ENCODE results near the gene KIAA1217.
"Not testable (repeated sequence)": the region's sequence is repeated elsewhere in the genome, so short reads cannot be mapped to it uniquely, and the experiment has no call there.

Gene KIAA1217

GRCh38 chr10:24339387-24339786, 130.4 kb downstream of the KIAA1217 start:
- no peak for DNase-seq (ENCODE audit: low spot score)

DNA sequence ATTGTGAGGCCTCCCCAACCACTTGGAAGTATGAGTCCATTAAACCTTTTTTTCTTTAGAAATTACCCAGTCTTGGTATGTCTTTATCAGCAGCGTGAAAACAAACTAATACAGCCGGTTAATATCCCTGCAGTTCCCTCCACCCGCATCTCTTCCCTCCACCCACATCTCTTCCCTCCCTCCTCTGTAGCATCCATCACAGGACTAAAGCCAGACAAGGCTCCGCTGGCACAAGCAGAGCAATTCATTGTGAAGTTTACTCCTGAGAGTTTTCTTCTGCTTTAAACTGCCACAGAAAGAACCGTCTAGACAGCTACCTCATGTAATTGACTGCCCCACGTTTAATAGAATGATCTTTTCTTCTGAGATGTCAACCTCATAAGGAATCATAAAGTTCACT, 131.5 kb downstream of the KIAA1217 start:
- DNase-seq (ENCODE audit: low spot score), result no peak

DNA sequence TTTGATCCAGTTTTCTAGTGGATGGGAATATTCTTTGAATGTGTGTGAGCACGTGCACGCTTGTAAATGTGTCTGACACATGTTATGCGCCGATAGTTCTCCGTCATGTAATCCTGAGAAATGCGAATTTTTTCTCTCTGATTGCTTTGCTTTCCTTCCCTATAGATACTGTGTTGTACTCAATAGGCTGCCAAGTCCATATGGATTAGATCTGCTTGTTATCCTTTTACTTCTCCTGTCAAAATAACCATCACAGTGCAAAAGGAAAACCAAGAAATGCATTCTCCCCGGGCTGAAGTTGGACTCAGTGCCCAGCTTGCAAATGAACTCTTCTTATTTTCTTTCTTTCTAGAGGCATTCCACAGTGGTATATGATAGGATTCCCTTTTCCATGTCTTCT, 131.9 kb downstream of the KIAA1217 start:
- DNase-seq (ENCODE audit: low spot score), result no peak

GRCh38 chr10:24341371-24341770, 132.4 kb downstream of the KIAA1217 start:
- no peak for DNase-seq (ENCODE audit: low spot score)

- no peak for DNase-seq (ENCODE audit: low spot score)
Observed at GRCh38 chr10:24341897-24342296, 133.0 kb downstream of the KIAA1217 start.

- no peak for DNase-seq (ENCODE audit: low spot score)
Observed at GRCh38 chr10:24343686-24344085, 134.7 kb downstream of the KIAA1217 start.

DNA sequence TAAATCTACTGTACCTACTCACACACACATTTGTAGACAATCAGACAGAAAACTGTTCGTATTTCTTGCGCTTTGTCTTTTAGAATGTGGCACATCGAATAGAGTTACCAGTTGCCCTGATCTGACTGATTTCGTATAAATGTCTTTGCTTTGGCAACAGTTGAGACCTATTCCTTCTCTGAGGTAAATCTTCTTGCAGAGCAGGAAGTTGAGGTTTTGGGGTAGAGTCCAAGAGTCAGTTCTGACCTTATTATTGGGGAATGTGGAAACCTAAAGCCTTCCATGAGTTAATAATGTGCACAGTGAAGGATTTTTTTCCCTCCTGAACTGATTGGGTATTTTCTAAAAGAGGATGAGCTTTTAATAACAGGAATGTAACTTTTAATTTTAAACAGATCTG, 135.3 kb downstream of the KIAA1217 start:
- no peak for DNase-seq (ENCODE audit: low spot score)

DNA sequence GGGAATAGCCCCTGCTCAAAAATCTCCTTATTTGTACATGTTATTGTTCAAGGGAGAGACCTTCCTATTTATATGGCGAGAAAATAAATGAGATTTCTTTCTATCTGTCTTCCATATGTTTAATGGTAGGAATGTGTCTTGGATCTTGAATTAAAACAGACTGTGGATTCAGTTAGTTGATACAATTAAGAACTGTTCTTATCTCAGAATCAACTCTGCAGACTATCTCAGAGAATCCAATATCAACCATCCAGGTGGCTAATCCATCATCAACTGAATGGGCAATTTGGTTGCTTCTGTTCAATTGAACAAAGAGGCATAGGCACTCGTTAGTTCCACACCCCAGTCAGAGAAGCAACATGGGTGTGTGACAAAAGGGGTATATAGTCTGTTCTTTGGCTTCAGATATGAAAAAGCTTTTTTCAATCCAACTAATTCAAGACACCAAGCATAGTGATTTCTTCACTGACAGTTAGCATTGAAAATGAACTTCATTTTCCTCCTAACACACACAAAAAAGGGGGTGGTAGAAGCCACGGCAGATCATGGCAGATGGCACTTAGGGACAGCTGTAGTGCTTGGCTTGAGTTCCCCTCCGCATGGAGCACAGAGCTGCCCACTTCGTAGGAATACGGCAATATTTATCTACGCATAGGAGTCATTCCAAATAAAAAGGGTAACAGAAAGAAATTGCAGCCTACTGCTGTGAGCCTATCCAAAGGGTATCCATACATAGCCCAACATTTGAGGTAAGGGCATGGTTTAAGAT, 135.9 kb downstream of the KIAA1217 start:
- DNase-seq (ENCODE audit: low spot score), result no peak

- DNase-seq (ENCODE audit: low spot score), result no peak
Observed at GRCh38 chr10:24346877-24347519, 138.1 kb downstream of the KIAA1217 start.

DNA sequence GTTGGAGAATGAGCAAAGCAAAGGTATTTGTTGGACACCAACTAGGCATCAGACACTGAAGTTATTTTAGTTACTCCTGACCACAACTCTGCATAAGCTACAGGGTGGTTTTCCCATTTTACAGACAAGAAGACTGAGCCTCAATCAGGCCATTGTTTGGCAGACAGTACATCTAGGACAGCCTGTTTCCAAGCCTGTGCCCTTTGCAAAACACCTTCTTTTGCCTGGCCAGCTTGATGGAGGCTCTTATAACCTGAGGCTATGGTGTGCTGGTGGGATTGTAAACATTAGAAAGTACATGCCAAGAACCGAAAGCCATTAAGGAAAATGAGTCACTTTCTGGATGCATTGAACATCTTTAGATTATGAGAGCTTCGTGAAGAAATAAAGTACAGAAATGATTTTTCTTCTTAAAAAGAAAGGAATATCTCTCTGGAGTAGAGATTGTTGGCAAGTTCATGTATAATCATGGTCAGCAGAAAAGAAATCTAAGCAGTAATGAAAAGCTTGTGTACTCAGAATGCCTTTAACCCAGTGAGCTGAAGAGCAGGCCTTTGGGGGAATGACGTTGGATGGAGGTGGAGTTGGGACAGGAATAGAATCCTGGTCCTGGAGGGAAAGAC, 140.6 kb downstream of the KIAA1217 start:
- DNase-seq (ENCODE audit: low spot score), result no peak

DNA sequence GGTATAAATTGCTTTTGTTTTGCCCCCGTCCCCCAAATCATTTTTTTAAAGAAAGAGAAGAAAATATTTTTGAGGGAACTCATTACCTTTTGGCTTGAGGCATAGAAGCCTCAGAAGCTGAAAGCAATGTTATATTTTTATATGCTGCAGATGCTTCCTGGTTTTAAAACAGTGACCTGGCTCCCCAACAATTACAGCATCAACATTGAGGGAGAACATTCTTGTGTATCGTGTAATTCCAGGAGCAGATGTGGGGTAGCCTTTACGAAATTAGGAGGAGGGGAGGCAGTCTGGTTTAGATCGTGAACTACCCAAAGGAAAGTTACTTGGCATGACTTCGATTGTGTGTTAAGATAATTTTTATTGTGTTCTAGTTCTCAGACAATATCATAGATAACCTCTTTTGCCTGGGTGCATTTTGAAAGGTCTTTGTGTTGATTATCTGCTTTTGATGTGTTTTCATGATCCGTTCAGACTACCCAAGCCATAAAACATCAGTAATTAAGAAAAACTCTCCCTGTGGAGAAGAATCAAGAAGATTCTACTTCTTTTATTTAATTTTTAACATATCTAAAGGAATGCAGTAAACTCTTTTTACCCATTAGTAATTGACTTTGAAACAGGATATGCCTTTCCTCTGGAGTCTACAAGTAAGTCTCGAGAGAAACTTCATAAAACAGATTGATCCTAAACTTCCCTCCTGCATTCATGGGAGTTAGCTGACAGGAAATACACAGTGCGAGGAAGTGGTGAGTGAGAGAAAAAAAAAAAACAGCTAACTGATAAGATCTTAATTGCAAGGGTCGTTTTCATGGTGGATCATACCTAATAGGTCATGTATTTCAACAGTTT, 141.4 kb downstream of the KIAA1217 start:
- DNase-seq (ENCODE audit: low spot score), result no peak

- DNase-seq (ENCODE audit: low spot score), result not testable (repeated sequence)
Observed at GRCh38 chr10:24350922-24351225, 141.9 kb downstream of the KIAA1217 start.

GRCh38 chr10:24351961-24352360, 143.0 kb downstream of the KIAA1217 start:
- no peak for DNase-seq (ENCODE audit: low spot score)

- DNase-seq (ENCODE audit: low spot score), result no peak
Observed at GRCh38 chr10:24352399-24352798, 143.5 kb downstream of the KIAA1217 start.

DNA sequence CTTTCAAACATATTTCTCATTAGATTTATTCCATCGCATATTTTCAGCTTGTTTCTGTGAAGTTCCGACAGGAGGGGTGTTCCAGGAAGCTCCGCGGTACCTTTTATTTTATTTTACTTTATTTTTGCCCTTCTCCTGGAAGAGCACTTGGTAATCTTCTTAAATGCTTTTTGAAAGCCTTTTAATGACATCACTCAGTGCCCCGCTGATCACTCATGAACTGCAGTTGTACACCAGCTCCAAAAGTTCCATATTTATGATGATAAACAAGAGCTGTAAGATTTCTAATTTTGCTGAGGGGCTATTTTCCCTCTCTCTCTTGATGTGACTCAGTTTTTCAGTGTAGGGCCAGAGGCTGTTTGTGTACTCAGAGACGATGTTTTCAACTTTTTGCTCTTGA, 144.4 kb downstream of the KIAA1217 start:
- no peak for DNase-seq (ENCODE audit: low spot score)

GRCh38 chr10:24355056-24355688, 146.2 kb downstream of the KIAA1217 start:
- DNase-seq (ENCODE audit: low spot score), result no peak

DNA sequence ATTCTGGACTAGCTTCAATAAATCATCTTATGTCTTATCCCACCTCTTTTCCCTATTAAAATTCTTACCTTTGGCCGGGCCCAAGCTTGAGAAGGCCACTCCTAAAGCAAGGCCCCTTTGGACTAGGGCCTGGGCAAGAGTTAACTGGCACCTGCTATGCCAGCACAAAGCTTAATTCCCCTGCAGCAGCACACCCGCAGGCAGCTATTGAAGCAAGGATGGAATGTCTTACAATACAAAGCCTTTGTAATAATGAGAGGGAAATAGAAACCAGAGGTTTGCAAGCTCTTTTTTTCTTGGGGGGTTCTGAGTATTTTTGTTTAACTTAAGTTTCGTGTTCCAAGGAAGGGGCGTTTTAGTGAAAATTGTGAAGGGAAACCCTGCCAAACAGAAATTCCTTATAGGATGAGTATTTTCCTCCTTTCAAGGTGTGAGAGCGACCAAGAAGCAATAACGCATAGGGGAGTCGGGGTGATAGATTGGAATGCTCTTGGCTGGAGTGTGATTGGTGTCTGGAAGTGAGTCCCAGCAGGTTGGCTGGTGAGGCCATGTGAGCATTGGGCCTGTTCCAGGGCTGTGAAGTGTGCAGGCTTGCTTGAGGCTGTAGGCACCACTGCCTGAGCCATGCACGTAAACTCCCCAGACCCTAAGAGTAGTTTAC, 148.5 kb downstream of the KIAA1217 start:
- no peak for DNase-seq (ENCODE audit: low spot score)

- no peak for DNase-seq (ENCODE audit: low spot score)
Observed at GRCh38 chr10:24358022-24358421, 149.1 kb downstream of the KIAA1217 start.

- peak; percentile 56 for DNase-seq (ENCODE audit: low spot score)
Observed at GRCh38 chr10:24360282-24361127, 151.6 kb downstream of the KIAA1217 start.

DNA sequence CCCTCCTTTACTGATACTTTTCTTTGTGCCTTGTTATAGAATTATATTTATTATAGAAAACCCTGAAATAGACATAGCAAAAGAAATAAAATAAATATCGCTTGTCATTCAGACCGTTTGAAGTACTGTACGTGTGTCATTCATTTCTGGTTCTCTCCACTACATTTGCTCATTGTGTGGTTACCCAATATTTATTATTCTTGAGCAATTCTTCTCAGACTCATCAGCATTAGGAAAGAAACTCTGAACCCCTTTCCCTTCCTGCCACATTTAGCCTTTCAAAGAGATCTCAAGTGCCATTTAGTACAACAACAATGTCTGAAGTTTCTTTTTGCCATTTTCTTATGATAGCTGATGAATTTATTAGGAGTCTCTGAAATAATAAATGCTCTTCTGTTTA, 154.1 kb downstream of the KIAA1217 start:
- no peak for DNase-seq (ENCODE audit: low spot score)

DNA sequence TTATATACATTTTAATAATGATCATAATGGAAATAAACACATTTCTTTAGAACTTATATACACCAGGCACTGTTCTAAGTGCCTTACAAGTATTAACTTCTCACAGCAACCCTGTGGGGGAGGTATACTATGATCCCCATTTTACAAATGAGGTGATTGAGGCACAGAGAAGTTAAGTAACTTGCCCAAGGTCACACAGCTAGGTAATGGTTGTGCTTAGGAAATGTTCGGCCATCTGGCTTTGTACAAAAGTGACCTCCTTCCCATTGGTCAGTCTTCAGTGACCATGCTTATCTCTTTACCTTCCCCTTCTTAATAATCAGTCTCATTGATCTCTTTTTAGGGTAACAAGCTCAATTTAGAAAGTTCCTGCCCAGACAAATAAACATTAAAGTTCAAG, 158.8 kb downstream of the KIAA1217 start:
- DNase-seq (ENCODE audit: low spot score), result no peak

Measured in HuH-7 (cell line).